PFSK-1 (cell line): Measurements from ENCODE around the gene TXN.

Experiments
- FOXP2 ChIP-seq: optimal IDR thresholded peaks from 2 replicates; pipeline ENCODE3; 2011; ENCODE audit warnings: borderline replicate concordance, control low read depth, inconsistent platforms; ENCODE audit not compliant: insufficient read depth; ENCODE audit errors: extremely low read length, extremely low read depth
- POLR2AphosphoS5 ChIP-seq: IDR thresholded peaks from 2 replicates; pipeline ENCODE4 v1.6.1; 2012; ENCODE audit warnings: low read depth, mild to moderate bottlenecking, control low read depth, low read length, moderate library complexity
- REST ChIP-seq, 2 experiments: IDR thresholded peaks; 2 replicates each; pipeline versions ENCODE4 v1.6.1 to v1.8.0; 2011 to 2012; ENCODE audit warnings: low read depth in 2 of 2, low read length in 2 of 2, control low read depth in 1 of 2, inconsistent platforms in 1 of 2, mild to moderate bottlenecking in 1 of 2, moderate library complexity in 1 of 2; ENCODE audit not compliant: insufficient read depth in 1 of 2
- SIN3A ChIP-seq: IDR thresholded peaks from 2 replicates; pipeline ENCODE4 v1.6.1; 2012; ENCODE audit warnings: mild to moderate bottlenecking, low read length, moderate library complexity, borderline replicate concordance; ENCODE audit not compliant: insufficient read depth
- TAF1 ChIP-seq: IDR thresholded peaks from 2 replicates; pipeline ENCODE4 v1.6.1; 2012; ENCODE audit warnings: low read length, control low read depth, borderline replicate concordance; ENCODE audit not compliant: insufficient read depth

Gene TXN

GRCh38 chr9:110283751-110284150 lies 27.4 kb upstream of the TXN start:
- TF ChIP-seq REST (IDR thresholded peaks at IDR 0.05; ENCODE audit: insufficient read depth in 1 of 2, low read depth in 2 of 2, low read length in 2 of 2) (no peak), TAF1 (no peak), FOXP2 (no peak), POLR2AphosphoS5 (no peak), SIN3A (no peak)

- TF ChIP-seq TAF1: no peak
- no peak for TF ChIP-seq FOXP2
- TF ChIP-seq SIN3A: no peak
- TF ChIP-seq REST (IDR thresholded peaks at IDR 0.05; ENCODE audit: insufficient read depth in 1 of 2, low read depth in 2 of 2, low read length in 2 of 2): no peak
- no peak for TF ChIP-seq POLR2AphosphoS5
Observed at GRCh38 chr9:110282739-110283081, 26.4 kb upstream of the TXN start.

- TF ChIP-seq POLR2AphosphoS5: no peak
- TF ChIP-seq SIN3A: no peak
- no peak for TF ChIP-seq FOXP2
- TF ChIP-seq REST (IDR thresholded peaks at IDR 0.05; ENCODE audit: insufficient read depth in 1 of 2, low read depth in 2 of 2, low read length in 2 of 2): no peak
- no peak for TF ChIP-seq TAF1
Observed at GRCh38 chr9:110282018-110282738, 25.9 kb upstream of the TXN start.

- TF ChIP-seq SIN3A: no peak
- TF ChIP-seq REST (IDR thresholded peaks at IDR 0.05; ENCODE audit: insufficient read depth in 1 of 2, low read depth in 2 of 2, low read length in 2 of 2): no peak
- no peak for TF ChIP-seq FOXP2
- no peak for TF ChIP-seq POLR2AphosphoS5
- no peak for TF ChIP-seq TAF1
Observed at GRCh38 chr9:110278080-110278707, 21.9 kb upstream of the TXN start.
